WTC11 (cell line): Measurements from ENCODE around the gene BEND5.

ENCODE experiments used
- CREB1 ChIP-seq: sonication (generic); formaldehyde crosslinking; IDR thresholded peaks from 2 replicates; pipeline ENCODE4 v1.8.0; 2023; ENCODE audit warnings: mild to moderate bottlenecking, missing genetic modification reagents
- E2F4 ChIP-seq: sonication (generic); formaldehyde crosslinking; IDR thresholded peaks from 2 replicates; pipeline ENCODE4 v1.8.1; 2022; ENCODE audit warnings: low read depth, mild to moderate bottlenecking, moderate library complexity, missing genetic modification reagents, borderline replicate concordance
- MAX ChIP-seq: sonication (generic); formaldehyde crosslinking; IDR thresholded peaks from 2 replicates; pipeline ENCODE4 v1.8.0; 2022; ENCODE audit warnings: mild to moderate bottlenecking, missing genetic modification reagents
- TP53 ChIP-seq: sonication (generic); formaldehyde crosslinking; IDR thresholded peaks from 2 replicates; pipeline ENCODE4 v1.8.1; 2023; ENCODE audit warnings: mild to moderate bottlenecking, missing genetic modification reagents
- TF ChIP-seq, protein P1 (sequence below): fragments of 200-600 bp; IDR thresholded peaks from 2 replicates; pipeline ENCODE4 v1.8.0; 2022; ENCODE audit warnings: antibody characterized with exemption
- TF ChIP-seq, protein P2 (sequence below): sonication (generic); formaldehyde crosslinking; IDR thresholded peaks from 2 replicates; pipeline ENCODE4 v1.8.0; 2023; ENCODE audit warnings: mild to moderate bottlenecking, missing genetic modification reagents
- TF ChIP-seq, protein P3 (sequence below): sonication (generic); formaldehyde crosslinking; IDR thresholded peaks from 2 replicates; pipeline ENCODE4 v1.8.0; 2022; ENCODE audit warnings: mild to moderate bottlenecking, missing genetic modification reagents

- TF ChIP-seq, protein P1, sequence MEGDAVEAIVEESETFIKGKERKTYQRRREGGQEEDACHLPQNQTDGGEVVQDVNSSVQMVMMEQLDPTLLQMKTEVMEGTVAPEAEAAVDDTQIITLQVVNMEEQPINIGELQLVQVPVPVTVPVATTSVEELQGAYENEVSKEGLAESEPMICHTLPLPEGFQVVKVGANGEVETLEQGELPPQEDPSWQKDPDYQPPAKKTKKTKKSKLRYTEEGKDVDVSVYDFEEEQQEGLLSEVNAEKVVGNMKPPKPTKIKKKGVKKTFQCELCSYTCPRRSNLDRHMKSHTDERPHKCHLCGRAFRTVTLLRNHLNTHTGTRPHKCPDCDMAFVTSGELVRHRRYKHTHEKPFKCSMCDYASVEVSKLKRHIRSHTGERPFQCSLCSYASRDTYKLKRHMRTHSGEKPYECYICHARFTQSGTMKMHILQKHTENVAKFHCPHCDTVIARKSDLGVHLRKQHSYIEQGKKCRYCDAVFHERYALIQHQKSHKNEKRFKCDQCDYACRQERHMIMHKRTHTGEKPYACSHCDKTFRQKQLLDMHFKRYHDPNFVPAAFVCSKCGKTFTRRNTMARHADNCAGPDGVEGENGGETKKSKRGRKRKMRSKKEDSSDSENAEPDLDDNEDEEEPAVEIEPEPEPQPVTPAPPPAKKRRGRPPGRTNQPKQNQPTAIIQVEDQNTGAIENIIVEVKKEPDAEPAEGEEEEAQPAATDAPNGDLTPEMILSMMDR = no peak
- TF ChIP-seq CREB1 (CRISPR knock-in tag) (no peak), MAX (CRISPR knock-in tag) (no peak), E2F4 (CRISPR knock-in tag) (no peak), TP53 (no peak)
- TF ChIP-seq, protein P2, sequence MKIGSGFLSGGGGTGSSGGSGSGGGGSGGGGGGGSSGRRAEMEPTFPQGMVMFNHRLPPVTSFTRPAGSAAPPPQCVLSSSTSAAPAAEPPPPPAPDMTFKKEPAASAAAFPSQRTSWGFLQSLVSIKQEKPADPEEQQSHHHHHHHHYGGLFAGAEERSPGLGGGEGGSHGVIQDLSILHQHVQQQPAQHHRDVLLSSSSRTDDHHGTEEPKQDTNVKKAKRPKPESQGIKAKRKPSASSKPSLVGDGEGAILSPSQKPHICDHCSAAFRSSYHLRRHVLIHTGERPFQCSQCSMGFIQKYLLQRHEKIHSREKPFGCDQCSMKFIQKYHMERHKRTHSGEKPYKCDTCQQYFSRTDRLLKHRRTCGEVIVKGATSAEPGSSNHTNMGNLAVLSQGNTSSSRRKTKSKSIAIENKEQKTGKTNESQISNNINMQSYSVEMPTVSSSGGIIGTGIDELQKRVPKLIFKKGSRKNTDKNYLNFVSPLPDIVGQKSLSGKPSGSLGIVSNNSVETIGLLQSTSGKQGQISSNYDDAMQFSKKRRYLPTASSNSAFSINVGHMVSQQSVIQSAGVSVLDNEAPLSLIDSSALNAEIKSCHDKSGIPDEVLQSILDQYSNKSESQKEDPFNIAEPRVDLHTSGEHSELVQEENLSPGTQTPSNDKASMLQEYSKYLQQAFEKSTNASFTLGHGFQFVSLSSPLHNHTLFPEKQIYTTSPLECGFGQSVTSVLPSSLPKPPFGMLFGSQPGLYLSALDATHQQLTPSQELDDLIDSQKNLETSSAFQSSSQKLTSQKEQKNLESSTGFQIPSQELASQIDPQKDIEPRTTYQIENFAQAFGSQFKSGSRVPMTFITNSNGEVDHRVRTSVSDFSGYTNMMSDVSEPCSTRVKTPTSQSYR (CRISPR knock-in tag) = no peak
- TF ChIP-seq, protein P3, sequence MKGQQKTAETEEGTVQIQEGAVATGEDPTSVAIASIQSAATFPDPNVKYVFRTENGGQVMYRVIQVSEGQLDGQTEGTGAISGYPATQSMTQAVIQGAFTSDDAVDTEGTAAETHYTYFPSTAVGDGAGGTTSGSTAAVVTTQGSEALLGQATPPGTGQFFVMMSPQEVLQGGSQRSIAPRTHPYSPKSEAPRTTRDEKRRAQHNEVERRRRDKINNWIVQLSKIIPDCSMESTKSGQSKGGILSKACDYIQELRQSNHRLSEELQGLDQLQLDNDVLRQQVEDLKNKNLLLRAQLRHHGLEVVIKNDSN = no peak
Observed at GRCh38 chr1:48726557-48727215, 50.0 kb downstream of the BEND5 start.
